ENCODE results near the gene GET4.

The GET4 gene

GRCh38 chr7:876077-876971 lies at the start of gene GET4:
Gene GET4 (plus strand): TSS chr7:876554. CDS start chr7:876646, 92 bp downstream.
- DNase-seq, result peak; percentile 81 to 100 (median 96)

- DNase-seq, result no peak
Measured at GRCh38 chr7:828793-829561, 47.4 kb upstream of the GET4 start.

- no peak for DNase-seq
Measured at GRCh38 chr7:830069-830468, 46.3 kb upstream of the GET4 start.

GRCh38 chr7:831596-832166 lies 44.7 kb upstream of the GET4 start:
- peak in 2 of 56 donors; percentile 13 to 21 for DNase-seq

GRCh38 chr7:832167-832967 lies 44.0 kb upstream of the GET4 start, which contains the start of gene SUN1:
Gene SUN1 (plus strand): TSS chr7:832476. CDS start chr7:832525, 49 bp downstream.
- peak in 7 of 56 donors; percentile 6 to 52 (median 24) for DNase-seq

GRCh38 chr7:832968-833424 lies 43.4 kb upstream of the GET4 start:
- DNase-seq, result no peak

GRCh38 chr7:833601-834258 lies 42.6 kb upstream of the GET4 start:
- no peak for DNase-seq

- no peak for DNase-seq
Measured at GRCh38 chr7:834277-834676, 42.1 kb upstream of the GET4 start.

- no peak for DNase-seq
Measured at GRCh38 chr7:835021-835420, 41.3 kb upstream of the GET4 start.

- DNase-seq, result no peak
Measured at GRCh38 chr7:835485-836401, 40.6 kb upstream of the GET4 start.

GRCh38 chr7:836429-836828 lies 39.9 kb upstream of the GET4 start:
- DNase-seq, result peak in 1 of 56 donors; percentile 18

- no peak for DNase-seq
Measured at GRCh38 chr7:837001-837400, 39.4 kb upstream of the GET4 start.

- no peak for DNase-seq
Measured at GRCh38 chr7:840001-840600, 36.3 kb upstream of the GET4 start.

- DNase-seq, result no peak
Measured at GRCh38 chr7:841943-842342, 34.4 kb upstream of the GET4 start.

GRCh38 chr7:842431-843031 lies 33.8 kb upstream of the GET4 start:
- DNase-seq, result peak in 28 of 56 donors; percentile 5 to 75 (median 40)

GRCh38 chr7:843230-843629 lies 33.1 kb upstream of the GET4 start:
- no peak for DNase-seq

GRCh38 chr7:844043-844442 lies 32.3 kb upstream of the GET4 start:
- no peak for DNase-seq

- no peak for DNase-seq
Measured at GRCh38 chr7:844514-844913, 31.8 kb upstream of the GET4 start.

Data from nucleus accumbens (tissue), 56 donors.